ENCODE data around the gene H2BW2.
"Not testable (repeated sequence)": the region's sequence is repeated elsewhere in the genome, so short reads cannot be mapped to it uniquely, and the experiment has no call there.

Gene H2BW2

DNA sequence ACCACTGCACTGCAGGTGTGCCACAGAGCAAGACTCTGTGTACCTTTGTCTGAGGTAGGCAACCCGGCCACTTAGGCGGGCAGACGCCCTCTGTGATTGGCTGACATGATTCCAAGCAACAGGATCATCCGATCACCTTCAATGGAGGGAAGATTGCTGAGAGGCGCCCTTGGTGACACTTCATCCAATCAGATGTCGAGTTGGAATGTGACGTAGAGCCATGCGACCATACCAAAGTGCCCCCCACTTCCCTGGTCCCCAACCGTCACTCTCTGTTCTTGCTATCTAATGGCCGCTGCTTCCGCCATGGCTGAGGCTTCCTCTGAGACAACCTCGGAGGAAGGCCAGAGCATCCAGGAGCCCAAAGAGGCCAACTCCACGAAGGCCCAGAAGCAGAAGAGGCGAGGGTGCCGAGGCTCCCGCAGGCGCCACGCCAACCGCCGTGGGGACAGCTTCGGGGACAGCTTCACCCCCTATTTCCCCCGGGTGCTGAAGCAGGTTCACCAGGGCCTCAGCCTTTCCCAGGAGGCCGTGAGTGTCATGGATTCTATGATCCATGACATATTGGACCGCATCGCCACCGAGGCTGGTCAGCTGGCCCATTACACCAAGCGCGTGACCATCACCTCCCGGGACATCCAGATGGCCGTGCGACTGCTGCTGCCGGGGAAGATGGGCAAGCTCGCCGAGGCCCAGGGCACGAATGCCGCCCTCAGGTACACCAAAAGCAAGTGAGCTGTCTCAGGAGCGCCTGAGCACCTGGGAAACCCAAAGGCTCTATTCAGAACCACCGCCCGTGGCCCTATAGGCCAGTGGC lies at the start of gene H2BW2:
H2BW2 (plus strand) TSS at position 268 of the 817 bp plus-strand sequence; CDS start at position 307, 39 bp downstream.
- Mint-ChIP-seq H3K27me3 (ENCODE audit: low read depth) (peaks cover 5% of the 10 kb centered on the region), H3K27ac (no peak within 1 kb of the TSS), H3K4me1 (no peaks in the 10 kb centered on the region), H3K9me3 (peaks cover 17% of the 10 kb centered on the region), H3K36me3 (ENCODE audit: low read depth) (no peaks in the 10 kb centered on the region), H3K4me3 (no peak within 1 kb of the TSS)
- TF ChIP-seq, protein P1, sequence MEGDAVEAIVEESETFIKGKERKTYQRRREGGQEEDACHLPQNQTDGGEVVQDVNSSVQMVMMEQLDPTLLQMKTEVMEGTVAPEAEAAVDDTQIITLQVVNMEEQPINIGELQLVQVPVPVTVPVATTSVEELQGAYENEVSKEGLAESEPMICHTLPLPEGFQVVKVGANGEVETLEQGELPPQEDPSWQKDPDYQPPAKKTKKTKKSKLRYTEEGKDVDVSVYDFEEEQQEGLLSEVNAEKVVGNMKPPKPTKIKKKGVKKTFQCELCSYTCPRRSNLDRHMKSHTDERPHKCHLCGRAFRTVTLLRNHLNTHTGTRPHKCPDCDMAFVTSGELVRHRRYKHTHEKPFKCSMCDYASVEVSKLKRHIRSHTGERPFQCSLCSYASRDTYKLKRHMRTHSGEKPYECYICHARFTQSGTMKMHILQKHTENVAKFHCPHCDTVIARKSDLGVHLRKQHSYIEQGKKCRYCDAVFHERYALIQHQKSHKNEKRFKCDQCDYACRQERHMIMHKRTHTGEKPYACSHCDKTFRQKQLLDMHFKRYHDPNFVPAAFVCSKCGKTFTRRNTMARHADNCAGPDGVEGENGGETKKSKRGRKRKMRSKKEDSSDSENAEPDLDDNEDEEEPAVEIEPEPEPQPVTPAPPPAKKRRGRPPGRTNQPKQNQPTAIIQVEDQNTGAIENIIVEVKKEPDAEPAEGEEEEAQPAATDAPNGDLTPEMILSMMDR (IDR thresholded peaks at IDR 0.05; ENCODE audit: unreplicated experiment in 3 of 3): no peak

DNA sequence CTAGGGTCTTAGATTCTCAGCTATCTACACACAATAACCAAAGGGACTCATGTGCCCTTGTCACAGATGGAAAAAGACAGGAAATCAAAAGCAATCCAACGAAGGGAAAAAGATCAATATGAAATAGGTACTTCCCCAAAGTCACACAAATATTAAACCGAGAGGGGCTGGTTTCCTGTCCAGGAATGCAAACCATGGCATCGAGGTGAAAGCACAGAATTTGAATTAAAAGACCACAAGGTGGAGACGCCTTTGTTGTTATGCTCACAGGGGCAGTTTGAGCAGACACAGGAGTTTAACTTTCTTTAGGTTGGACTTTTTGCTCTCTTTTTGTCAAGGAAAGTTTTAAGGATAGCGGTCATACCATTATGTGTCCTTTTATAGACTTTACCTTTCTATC lies 40.5 kb upstream of the H2BW2 start:
- Mint-ChIP-seq H3K36me3 (ENCODE audit: low read depth) (no peaks in the 10 kb centered on the region), H3K4me1 (no peaks in the 10 kb centered on the region), H3K4me3 (no peak overlapping the region), H3K9me3 (peaks cover 7% of the 10 kb centered on the region), H3K27ac (no peak overlapping the region), H3K27me3 (ENCODE audit: low read depth) (no peaks in the 10 kb centered on the region)
- TF ChIP-seq, protein P1 (IDR thresholded peaks at IDR 0.05; ENCODE audit: unreplicated experiment in 3 of 3): no peak

DNA sequence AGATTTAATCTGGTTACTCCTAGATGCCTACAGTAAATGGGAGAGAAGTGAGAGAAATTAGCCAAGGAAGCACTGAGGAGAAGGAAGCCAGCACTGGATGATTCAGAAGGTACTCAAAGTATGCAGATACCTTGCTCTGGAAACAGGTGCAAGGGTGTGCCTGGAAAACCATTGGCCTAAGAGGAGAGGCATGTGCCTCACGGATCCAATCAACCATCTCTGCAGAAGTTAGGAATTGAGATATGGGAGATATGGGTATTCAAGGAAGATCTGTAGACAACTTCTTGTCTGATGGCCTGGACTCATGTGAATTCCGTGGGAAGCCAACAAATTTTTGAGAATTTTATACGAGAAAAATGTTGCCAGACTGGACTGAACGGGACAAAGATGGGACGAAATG lies 30.9 kb upstream of the H2BW2 start:
- H3K9me3 Mint-ChIP-seq: peaks cover 22% of the 10 kb centered on the region
- TF ChIP-seq, protein P1 (IDR thresholded peaks at IDR 0.05; ENCODE audit: unreplicated experiment in 3 of 3): no peak
- H3K4me3 Mint-ChIP-seq: no peak overlapping the region
- no peaks in the 10 kb centered on the region for H3K36me3 Mint-ChIP-seq (ENCODE audit: low read depth)
- no peaks in the 10 kb centered on the region for H3K4me1 Mint-ChIP-seq
- no peak overlapping the region for H3K27ac Mint-ChIP-seq
- peaks cover 4% of the 10 kb centered on the region for H3K27me3 Mint-ChIP-seq (ENCODE audit: low read depth)

DNA sequence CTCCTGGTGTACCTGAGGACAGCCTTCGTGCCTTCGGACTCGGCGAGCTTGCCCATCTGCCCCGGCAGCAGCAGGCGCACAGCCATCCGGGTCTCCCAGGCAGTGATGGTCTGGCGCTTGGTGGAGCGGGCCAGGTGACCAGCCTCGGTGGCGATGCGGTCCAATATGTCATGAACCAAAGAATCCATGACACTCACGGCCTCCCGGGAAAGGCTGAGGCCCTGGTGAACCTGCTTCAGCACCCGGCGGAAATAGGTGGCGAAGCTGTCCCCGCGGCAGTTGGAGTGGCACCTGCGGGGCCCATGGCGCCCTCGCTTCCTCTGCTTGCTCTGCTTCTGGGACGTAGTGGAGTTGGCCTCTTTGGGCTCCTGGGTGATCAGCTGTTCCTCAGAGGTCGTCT lies 26.6 kb upstream of the H2BW2 start:
- Mint-ChIP-seq H3K9me3 (peaks cover 15% of the 10 kb centered on the region), H3K4me3 (no peak overlapping the region), H3K36me3 (ENCODE audit: low read depth) (no peaks in the 10 kb centered on the region), H3K4me1 (no peaks in the 10 kb centered on the region), H3K27ac (no peak overlapping the region), H3K27me3 (ENCODE audit: low read depth) (peaks cover 4% of the 10 kb centered on the region)
- TF ChIP-seq, protein P1 (IDR thresholded peaks at IDR 0.05; ENCODE audit: unreplicated experiment in 3 of 3): no peak

DNA sequence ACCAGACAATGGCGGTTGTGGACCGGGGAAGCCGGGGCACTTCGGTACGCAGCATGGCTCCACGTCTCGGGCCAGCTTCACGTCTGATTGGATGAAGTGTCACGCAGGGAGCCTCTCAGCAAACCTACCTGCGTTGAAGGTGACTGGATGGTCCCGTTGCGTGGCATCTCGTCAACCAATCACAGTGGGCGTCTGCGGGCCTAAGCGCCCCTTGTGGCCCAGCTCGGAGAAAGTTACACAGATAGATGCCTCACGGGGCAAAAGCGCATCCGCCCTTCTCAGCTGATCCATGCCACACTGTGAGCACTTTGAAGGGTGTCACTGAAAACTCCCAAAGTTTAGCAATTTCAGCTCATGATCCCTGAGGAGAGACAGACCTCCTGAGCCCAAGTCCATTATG lies 26.1 kb upstream of the H2BW2 start, which contains the start of gene H2BW1:
H2BW1 (minus strand) TSS at position 103 of the 400 bp plus-strand sequence. CDS start 132 bp downstream, outside the sequence.
- H3K4me1 Mint-ChIP-seq: no peaks in the 10 kb centered on the region
- TF ChIP-seq, protein P1 (IDR thresholded peaks at IDR 0.05; ENCODE audit: unreplicated experiment in 3 of 3): no peak
- H3K27me3 Mint-ChIP-seq (ENCODE audit: low read depth): peaks cover 4% of the 10 kb centered on the region
- no peak within 1 kb of the TSS for H3K4me3 Mint-ChIP-seq
- peaks cover 14% of the 10 kb centered on the region for H3K9me3 Mint-ChIP-seq
- no peaks in the 10 kb centered on the region for H3K36me3 Mint-ChIP-seq (ENCODE audit: low read depth)
- H3K27ac Mint-ChIP-seq: no peak within 1 kb of the TSS

DNA sequence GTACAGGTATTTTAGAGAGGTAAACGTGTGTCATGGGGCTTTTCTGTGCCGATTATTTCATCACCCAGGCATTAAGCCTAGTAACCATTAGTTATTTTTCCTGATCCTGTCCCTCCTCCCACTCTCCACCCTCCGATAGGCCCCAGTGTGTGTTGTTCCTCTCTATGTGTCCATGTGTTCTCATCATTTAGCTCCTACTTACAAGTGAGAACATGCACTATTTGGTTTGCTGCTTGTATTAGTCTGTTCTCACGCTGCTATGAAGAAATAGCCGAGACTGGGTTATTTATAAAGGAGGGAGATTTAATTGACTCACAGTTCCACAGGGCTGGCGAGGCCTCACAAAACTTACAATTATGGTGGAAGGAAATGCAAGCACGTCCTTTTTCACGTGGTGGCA lies 24.2 kb upstream of the H2BW2 start:
- not testable (repeated sequence) for H3K27ac Mint-ChIP-seq; H3K4me1 Mint-ChIP-seq; H3K36me3 Mint-ChIP-seq (ENCODE audit: low read depth); H3K27me3 Mint-ChIP-seq (ENCODE audit: low read depth); H3K4me3 Mint-ChIP-seq
- H3K9me3 Mint-ChIP-seq: peaks cover 10% of the 10 kb centered on the region
